ENCODE data around the gene SOD3.

The SOD3 gene, protein sequence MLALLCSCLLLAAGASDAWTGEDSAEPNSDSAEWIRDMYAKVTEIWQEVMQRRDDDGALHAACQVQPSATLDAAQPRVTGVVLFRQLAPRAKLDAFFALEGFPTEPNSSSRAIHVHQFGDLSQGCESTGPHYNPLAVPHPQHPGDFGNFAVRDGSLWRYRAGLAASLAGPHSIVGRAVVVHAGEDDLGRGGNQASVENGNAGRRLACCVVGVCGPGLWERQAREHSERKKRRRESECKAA

DNA sequence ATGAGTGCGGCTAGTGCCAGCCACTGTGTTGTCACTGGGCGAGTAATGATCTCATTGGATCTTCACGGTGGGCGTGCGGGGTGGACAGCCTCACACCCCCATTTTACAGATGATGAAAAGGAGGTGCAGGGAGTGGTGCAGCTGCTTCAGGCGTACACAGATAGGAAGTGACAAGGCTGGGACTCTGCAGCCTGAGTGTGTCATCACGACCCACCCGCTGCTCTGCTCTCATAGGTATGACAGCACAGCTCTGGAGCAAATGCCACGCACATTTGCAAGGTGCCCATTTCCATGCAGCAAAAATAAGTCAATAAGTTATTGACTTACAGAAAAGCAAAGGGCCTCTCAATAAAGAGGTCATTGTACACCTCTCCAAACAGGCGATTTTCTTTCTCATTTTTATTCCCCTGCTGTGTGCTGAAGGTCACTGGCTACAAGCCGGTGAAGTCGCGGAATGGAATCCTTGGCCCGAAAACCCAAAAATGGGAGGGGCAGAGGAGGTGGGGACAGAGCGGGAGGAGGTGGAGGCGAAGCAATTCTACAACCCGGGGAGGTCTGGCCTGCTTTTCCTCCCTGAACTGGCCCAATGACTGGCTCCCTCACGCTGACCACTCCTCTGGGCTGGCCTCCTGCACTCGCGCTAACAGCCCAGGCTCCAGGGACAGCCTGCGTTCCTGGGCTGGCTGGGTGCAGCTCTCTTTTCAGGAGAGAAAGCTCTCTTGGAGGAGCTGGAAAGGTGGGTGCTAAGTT, at the start of gene SOD3:
SOD3 (plus strand) TSS at position 658 of the 750 bp plus-strand sequence. CDS start 3,949 bp downstream, outside the sequence.
- H3K27ac ChIP-seq: peak within 1 kb of the TSS; percentile 53
- no peak for TF ChIP-seq ZFX (IDR thresholded peaks at IDR 0.05)
- TF ChIP-seq, protein P1, sequence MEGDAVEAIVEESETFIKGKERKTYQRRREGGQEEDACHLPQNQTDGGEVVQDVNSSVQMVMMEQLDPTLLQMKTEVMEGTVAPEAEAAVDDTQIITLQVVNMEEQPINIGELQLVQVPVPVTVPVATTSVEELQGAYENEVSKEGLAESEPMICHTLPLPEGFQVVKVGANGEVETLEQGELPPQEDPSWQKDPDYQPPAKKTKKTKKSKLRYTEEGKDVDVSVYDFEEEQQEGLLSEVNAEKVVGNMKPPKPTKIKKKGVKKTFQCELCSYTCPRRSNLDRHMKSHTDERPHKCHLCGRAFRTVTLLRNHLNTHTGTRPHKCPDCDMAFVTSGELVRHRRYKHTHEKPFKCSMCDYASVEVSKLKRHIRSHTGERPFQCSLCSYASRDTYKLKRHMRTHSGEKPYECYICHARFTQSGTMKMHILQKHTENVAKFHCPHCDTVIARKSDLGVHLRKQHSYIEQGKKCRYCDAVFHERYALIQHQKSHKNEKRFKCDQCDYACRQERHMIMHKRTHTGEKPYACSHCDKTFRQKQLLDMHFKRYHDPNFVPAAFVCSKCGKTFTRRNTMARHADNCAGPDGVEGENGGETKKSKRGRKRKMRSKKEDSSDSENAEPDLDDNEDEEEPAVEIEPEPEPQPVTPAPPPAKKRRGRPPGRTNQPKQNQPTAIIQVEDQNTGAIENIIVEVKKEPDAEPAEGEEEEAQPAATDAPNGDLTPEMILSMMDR (conservative IDR thresholded peaks at IDR 0.05): no peak

DNA sequence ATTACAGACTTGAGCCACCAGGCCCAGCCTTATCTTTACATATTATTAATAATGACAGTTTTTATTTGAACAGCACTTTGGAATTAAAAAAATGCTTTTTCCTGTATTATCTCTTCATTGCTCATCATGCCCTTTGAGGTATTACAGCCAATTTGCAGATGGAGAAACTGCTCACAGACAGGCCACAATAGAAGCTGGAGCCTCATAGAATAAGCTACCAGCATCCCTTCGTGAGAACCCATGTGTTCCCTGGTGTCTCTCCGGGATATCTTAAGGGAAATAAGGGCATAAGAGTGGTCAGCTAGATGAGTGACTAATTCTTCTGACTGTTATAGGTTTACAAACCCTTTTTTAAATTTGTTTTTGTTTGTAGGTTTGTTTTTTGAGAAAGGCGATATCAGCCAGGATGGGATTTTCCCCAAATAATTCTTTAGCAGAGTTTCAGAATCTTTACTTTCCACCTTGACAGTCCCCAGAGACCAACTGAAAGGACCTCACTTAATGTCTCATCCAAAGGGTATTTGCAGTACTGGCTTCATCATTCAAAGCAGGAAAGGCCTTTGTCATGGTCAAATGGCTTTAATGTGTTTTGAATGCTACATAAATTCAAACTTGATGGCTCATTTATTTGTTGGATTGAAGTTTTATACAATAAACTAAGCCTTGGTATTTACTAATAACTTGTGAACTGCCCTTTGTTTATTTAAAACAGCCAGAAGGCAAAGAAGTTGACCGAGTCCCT, 48.0 kb upstream of the SOD3 start:
- TF ChIP-seq, protein P1 (conservative IDR thresholded peaks at IDR 0.05): no peak
- TF ChIP-seq ZFX (IDR thresholded peaks at IDR 0.05): no peak
- no peak overlapping the region for H3K27ac ChIP-seq

DNA sequence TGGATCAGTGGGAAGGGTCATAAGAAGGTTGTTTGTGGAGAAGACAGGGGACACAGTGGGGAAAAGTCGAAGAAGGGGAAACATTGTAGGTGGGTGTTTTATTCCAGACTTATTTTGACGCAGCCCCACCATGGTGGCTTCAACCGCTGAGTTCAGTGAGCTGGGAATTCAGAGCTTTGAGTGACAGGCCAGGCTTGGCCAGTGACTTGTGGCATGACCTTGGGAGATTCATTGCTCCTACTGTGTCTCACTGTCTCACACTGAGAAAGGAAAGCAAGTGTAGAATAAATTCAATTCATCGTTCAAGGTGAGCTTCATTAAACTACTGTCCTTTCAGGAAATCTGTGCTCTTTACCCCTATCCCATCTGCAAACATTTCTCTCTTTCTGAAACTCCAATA, 47.4 kb upstream of the SOD3 start:
- TF ChIP-seq, protein P1 (conservative IDR thresholded peaks at IDR 0.05): no peak
- TF ChIP-seq ZFX (IDR thresholded peaks at IDR 0.05): no peak
- no peak overlapping the region for H3K27ac ChIP-seq

DNA sequence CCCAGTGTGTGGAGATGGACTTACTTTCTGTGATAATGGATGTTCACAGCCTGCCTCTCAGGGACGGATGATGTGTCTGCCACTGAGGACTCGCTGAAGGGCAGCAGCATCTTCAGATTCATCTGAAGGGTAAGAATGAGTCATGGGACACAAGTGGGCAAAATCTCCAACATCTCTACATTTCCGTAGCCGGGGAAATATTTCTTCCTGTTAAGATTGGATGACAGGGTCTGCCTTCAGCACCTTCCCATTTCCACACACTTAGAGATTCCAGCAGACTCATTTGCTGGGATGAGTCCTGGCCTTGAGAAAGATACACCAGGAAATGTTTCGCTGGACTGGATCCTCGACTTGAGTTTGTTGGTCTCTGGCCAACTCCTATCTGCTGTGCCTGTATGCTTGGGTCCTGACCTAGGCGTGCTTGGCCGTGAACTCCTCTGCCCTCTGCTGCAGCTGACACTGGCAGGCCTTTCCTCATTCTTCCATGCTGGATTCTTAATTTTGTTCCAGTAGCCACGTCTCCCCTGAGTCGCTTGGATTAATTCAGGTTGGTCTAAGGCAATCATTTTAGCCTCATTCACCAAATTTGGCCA, 46.5 kb upstream of the SOD3 start:
- TF ChIP-seq, protein P1 (conservative IDR thresholded peaks at IDR 0.05): no peak
- TF ChIP-seq ZFX (IDR thresholded peaks at IDR 0.05): no peak

DNA sequence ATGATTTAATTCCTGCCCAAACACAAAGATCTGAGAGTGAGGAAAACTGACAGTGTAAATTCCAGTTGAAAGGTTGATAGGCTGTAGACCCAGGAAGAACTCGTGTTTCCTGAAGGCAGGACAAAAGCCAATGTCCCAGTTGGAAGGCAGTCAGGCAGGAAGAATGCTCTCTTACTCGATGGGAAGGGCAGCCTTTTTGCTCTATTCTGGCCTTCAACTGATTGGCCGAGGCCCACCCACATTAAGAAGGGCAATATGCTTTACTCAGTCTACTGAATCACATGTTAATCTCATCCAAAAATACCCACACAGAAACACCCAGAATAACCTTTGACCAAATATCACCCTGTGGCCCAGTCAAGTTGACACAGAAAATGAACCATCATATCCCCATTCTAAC, 45.3 kb upstream of the SOD3 start:
- no peak overlapping the region for H3K27ac ChIP-seq
- TF ChIP-seq ZFX (IDR thresholded peaks at IDR 0.05): no peak
- TF ChIP-seq, protein P1 (conservative IDR thresholded peaks at IDR 0.05): no peak

More for the DNA sequence above, 46.5 kb upstream of the SOD3 start:
- 0 out of 2 replicates have a peak overlapping the region, but pooled peaks have one; percentile 9 for H3K27ac ChIP-seq

DNA sequence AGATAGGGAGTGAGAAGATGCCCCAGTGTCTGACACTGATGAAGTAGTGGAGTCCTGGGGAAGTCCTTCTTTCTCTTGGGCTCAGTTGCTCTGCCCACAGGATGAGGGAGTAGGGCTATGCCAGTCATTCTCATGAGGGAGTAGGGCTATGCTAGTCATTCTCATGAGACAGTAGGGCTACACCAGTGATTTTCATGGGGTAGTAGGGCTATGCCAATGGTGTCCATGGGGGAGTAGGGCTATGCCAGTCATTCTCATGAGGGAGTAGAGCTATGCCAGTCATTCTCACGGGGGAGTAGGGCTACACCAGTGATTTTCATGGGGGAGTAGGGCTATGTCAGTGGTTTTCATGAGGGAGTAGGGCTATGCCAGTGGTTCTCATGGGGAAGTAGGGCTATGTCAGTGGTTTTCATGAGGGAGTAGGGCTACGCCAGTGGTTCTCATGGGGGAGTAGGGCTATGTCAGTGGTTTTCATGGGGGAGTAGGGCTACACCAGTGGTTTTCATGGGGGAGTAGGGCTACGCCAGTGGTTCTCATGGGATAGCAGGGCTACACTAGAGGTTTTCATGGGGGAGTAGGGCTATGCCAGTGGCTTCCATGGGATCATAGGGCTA, 43.3 kb upstream of the SOD3 start:
- no peak for TF ChIP-seq ZFX (IDR thresholded peaks at IDR 0.05)
- TF ChIP-seq, protein P1 (conservative IDR thresholded peaks at IDR 0.05): no peak
- H3K27ac ChIP-seq: no peak overlapping the region
